Measurements from ENCODE around the gene PSME3. TPM values are rescaled to one million over a fixed set of nuclear protein-coding genes. Genes with fewer than 3 reads are reported as not detected.

Gene PSME3
- total and polyA plus RNA-seq, 8 donors, result 26.4 to 75.8 (median 68.7) TPM

DNA sequence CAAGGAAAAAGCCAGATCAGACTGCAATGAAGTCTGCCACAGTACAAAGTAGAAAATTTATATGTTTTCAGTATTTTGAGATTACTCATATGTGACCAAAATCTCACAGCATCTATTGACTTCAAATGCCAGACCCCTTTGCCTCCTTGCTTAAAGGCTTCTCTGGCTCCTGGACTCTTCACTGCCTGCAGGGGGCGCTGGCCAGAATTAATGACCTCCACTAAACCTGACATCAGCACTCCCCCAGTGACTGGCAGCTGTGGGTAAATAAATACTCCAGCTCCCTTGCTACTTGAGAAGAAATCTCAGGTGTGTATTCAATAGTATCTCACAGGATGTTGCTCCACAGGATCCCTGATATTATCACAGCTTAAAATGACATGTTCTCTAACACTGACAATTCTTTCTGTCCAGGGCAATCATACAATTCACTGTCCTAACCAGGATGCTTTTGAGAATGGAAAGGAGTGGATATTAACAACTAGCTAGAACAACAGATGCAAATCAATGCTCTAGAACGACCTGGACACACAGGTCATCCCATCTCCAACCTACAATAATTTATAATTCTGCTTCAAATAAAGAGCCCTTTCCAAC, 13.2 kb upstream of the PSME3 start:
- Histone ChIP-seq H3K27me3 (no peaks in the 10 kb centered on the region), H3K27ac (no peak overlapping the region), H3K4me3 (no peak overlapping the region), H3K36me3 (peaks cover 50 to 80% (median 74%) of the 10 kb centered on the region in 4 donors), H3K9me3 (no peaks in the 10 kb centered on the region), H3K4me1 (peaks cover 12 to 45% (median 29%) of the 10 kb centered on the region in 4 donors)
- TF ChIP-seq, protein P1, sequence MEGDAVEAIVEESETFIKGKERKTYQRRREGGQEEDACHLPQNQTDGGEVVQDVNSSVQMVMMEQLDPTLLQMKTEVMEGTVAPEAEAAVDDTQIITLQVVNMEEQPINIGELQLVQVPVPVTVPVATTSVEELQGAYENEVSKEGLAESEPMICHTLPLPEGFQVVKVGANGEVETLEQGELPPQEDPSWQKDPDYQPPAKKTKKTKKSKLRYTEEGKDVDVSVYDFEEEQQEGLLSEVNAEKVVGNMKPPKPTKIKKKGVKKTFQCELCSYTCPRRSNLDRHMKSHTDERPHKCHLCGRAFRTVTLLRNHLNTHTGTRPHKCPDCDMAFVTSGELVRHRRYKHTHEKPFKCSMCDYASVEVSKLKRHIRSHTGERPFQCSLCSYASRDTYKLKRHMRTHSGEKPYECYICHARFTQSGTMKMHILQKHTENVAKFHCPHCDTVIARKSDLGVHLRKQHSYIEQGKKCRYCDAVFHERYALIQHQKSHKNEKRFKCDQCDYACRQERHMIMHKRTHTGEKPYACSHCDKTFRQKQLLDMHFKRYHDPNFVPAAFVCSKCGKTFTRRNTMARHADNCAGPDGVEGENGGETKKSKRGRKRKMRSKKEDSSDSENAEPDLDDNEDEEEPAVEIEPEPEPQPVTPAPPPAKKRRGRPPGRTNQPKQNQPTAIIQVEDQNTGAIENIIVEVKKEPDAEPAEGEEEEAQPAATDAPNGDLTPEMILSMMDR (IDR thresholded peaks at IDR 0.05), result peak in 4 of 7 experiments; percentile 30 to 58 (median 46)
- TF ChIP-seq POLR2A (IDR thresholded peaks at IDR 0.05), result no peak
- no peak for TF ChIP-seq EP300 (IDR thresholded peaks at IDR 0.05)
- no peak for TF ChIP-seq POLR2AphosphoS5 (IDR thresholded peaks at IDR 0.05)
- DNase-seq, result peak; percentile 71 to 81
- WGBS, 5 donors, result 24 to 34% (median 25%) methylated on average over 2 of the region's 2 CpGs
- intact Hi-C loops (cut with DNase I; ENCODE audit: low total_unique reads), result no loop called here

DNA sequence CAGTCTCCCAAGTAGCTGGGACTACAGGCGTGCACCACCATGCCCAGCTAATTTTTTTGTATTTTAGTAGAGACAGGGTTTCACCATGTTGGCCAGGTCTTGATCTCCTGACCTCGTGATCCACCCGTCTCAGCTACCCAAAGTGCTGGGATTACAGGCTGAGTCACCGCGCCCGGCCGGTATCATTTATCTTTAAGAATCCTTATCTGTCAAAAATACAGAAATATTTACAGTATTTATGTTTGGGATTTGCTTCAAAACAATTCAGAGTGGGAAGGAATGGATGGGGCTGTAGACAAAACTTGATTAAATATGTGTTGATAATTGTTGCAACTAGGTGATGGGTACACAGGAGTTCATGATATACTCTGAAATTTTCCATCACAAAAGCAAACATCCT, 12.0 kb upstream of the PSME3 start:
- no peaks in the 10 kb centered on the region for H3K27me3 ChIP-seq
- H3K4me3 ChIP-seq, result no peak overlapping the region
- 84 to 93% (median 88%) methylated on average over 7 of the region's 7 CpGs for WGBS, 5 donors
- no peak overlapping the region for H3K27ac ChIP-seq
- H3K36me3 ChIP-seq, result peaks cover 38 to 68% (median 63%) of the 10 kb centered on the region in 4 donors
- no peaks in the 10 kb centered on the region for H3K9me3 ChIP-seq
- no peak for DNase-seq
- H3K4me1 ChIP-seq, result peaks cover 12 to 36% (median 26%) of the 10 kb centered on the region in 4 donors
- TF ChIP-seq, protein P1 (IDR thresholded peaks at IDR 0.05), result no peak
- intact Hi-C loops (cut with DNase I; ENCODE audit: low total_unique reads), result no loop called here

DNA sequence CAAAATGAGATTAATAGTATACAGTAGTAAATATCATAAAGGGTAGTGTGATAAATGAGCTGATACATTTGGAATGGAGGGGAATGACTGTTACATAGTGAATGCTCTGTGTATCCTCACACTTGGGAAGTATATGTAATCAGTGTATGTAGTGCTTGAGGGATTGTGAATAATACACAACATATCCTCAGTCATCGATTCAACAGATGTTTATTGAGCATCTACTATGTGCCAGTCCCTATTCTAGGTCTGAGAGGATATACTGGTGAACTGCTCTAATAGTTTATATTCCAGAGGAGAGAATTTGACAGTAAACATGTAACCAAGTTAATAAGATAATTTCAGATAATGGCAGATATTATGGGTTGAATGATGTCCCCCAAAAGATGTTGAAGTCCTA, 5.7 kb upstream of the PSME3 start:
- H3K9me3 ChIP-seq, result no peaks in the 10 kb centered on the region
- 89 to 100% (median 94%) methylated on average over 1 of the region's 1 CpG for WGBS, 5 donors
- TF ChIP-seq POLR2A (IDR thresholded peaks at IDR 0.05) (no peak), EP300 (IDR thresholded peaks at IDR 0.05) (no peak), POLR2AphosphoS5 (IDR thresholded peaks at IDR 0.05) (no peak)
- TF ChIP-seq, protein P1 (IDR thresholded peaks at IDR 0.05), result no peak

DNA sequence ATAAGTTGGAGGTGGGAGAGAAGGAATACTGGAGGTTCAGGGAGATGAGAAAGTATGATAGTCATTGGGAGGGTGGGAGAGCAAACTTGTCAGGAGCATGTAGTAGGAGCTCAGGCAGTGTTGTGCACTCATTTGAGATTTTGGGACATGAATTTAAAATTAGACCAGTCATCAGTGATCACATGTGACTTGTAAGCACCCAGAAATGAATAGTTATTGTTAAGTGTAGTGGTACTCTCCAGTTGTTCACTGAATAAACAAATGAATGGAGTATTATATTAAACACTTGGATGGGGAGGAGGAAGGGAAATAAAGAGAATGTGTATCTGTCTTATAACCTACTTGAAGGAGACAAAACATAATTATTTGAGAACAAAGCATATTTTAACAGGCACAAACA, 2.2 kb upstream of the PSME3 start:
- peaks cover 0 to 14% (median 12%) of the 10 kb centered on the region in 4 donors for H3K36me3 ChIP-seq
- no peak overlapping the region for H3K27ac ChIP-seq
- TF ChIP-seq POLR2AphosphoS5 (IDR thresholded peaks at IDR 0.05) (no peak), EP300 (IDR thresholded peaks at IDR 0.05) (no peak), POLR2A (IDR thresholded peaks at IDR 0.05) (no peak)
- TF ChIP-seq, protein P1 (IDR thresholded peaks at IDR 0.05), result no peak
- peaks cover 19 to 34% (median 33%) of the 10 kb centered on the region in 4 donors for H3K4me1 ChIP-seq
- no peaks in the 10 kb centered on the region for H3K9me3 ChIP-seq
- intact Hi-C loops (cut with DNase I; ENCODE audit: low total_unique reads), result no loop called here
- no peak overlapping the region for H3K4me3 ChIP-seq
- H3K27me3 ChIP-seq, result no peaks in the 10 kb centered on the region
- no peak for DNase-seq

More for the DNA sequence above, 5.7 kb upstream of the PSME3 start:
- Histone ChIP-seq H3K36me3 (peaks cover 0 to 6% (median 1%) of the 10 kb centered on the region in 4 donors), H3K27me3 (no peaks in the 10 kb centered on the region), H3K27ac (no peak overlapping the region), H3K4me3 (no peak overlapping the region), H3K4me1 (peaks cover 16 to 27% (median 26%) of the 10 kb centered on the region in 4 donors)
- intact Hi-C loops (cut with DNase I; ENCODE audit: low total_unique reads), result no loop called here
- DNase-seq, result no peak
